Measurements from ENCODE around the gene AQP5. TPM values are rescaled to one million over a fixed set of nuclear protein-coding genes. Genes with fewer than 3 reads are reported as not detected.

Gene AQP5
- total and polyA plus RNA-seq, 3 experiments from 2014 or later, result not detected

DNA sequence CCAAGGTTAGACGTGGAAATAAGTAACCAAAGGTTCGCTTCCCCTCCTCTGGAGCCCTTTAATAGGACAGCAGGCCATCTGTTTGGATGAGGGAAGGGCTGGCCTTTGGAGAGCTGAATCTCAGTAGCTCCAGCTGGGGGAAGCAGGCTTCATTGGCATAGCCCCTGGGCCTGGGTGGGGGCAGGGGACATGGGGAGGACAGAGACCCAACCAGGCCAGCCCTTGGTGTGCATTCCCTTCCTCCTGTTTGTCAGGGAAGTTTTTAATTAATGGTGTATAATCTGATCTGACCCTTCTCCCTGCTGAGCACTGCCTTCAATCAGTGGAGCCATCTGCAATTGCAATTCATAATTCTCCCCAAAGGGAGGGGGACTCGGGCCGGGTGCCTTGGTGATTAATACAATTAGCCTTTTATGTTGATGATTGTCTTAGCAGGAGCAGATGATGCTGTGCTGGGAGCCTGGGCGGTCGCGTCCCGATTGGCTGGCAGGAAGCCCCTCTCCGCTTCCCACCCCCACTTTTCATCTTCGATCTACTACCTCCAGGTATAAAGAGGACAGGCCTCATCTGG lies 17.4 kb downstream of the AQP5 start:
- ChIA-PET CTCF (interaction anchor here (1.1 to 9.0 kb wide), 2 partner anchors 12 to 60 kb away, joined by 3 to 62 read pairs; no protein-coding TSS in a partner anchor), POLR2A (no interaction called here)
- Mint-ChIP-seq H3K4me3 (no peak overlapping the region), H3K4me1 (no peaks in the 10 kb centered on the region), H3K9me3 (no peaks in the 10 kb centered on the region), H3K27me3 (peaks cover 0 to 2% of the 10 kb centered on the region in 2 donors), H3K36me3 (no peaks in the 10 kb centered on the region), H3K27ac (peak overlapping the region in 1 of 8 donors; percentile 68)
- H3K27me3 ChIP-seq (ENCODE audit: insufficient read depth, low read length, poor library complexity, severe bottlenecking), result no peaks in the 10 kb centered on the region
- no peak overlapping the region for H3K27ac ChIP-seq (ENCODE audit: low read depth, low read length)
- DNase-seq, result no peak
- H3K36me3 ChIP-seq (ENCODE audit: insufficient read depth, low read length), result no peaks in the 10 kb centered on the region
- H3K4me1 ChIP-seq (ENCODE audit: insufficient read depth, low read length), result no peaks in the 10 kb centered on the region
- H3K9me3 ChIP-seq (ENCODE audit: low read length), result no peaks in the 10 kb centered on the region
- H3K4me3 ChIP-seq (ENCODE audit: low read length), result no peak overlapping the region

GRCh38 chr12:49979791-49980190 lies 18.1 kb downstream of the AQP5 start:
- H3K27ac Mint-ChIP-seq, result peak overlapping the region in 1 of 8 donors; percentile 47
- DNase-seq, result no peak
- peaks cover 0 to 2% of the 10 kb centered on the region in 2 donors for H3K27me3 Mint-ChIP-seq
- H3K4me1 Mint-ChIP-seq, result no peaks in the 10 kb centered on the region
- no peaks in the 10 kb centered on the region for H3K36me3 Mint-ChIP-seq
- Histone ChIP-seq H3K4me1 (ENCODE audit: insufficient read depth, low read length) (no peaks in the 10 kb centered on the region), H3K36me3 (ENCODE audit: insufficient read depth, low read length) (no peaks in the 10 kb centered on the region), H3K27ac (ENCODE audit: low read depth, low read length) (no peak overlapping the region), H3K9me3 (ENCODE audit: low read length) (no peaks in the 10 kb centered on the region), H3K27me3 (ENCODE audit: insufficient read depth, low read length, poor library complexity, severe bottlenecking) (no peaks in the 10 kb centered on the region), H3K4me3 (ENCODE audit: low read length) (no peak overlapping the region)
- no peak overlapping the region for H3K4me3 Mint-ChIP-seq
- POLR2A ChIA-PET, result no interaction called here
- CTCF ChIA-PET, result interaction anchor here (1.8 to 9.0 kb wide), 3 partner anchors 13 to 34 kb away, joined by 4 to 62 read pairs (median 10); no protein-coding TSS in a partner anchor
- no peaks in the 10 kb centered on the region for H3K9me3 Mint-ChIP-seq

DNA sequence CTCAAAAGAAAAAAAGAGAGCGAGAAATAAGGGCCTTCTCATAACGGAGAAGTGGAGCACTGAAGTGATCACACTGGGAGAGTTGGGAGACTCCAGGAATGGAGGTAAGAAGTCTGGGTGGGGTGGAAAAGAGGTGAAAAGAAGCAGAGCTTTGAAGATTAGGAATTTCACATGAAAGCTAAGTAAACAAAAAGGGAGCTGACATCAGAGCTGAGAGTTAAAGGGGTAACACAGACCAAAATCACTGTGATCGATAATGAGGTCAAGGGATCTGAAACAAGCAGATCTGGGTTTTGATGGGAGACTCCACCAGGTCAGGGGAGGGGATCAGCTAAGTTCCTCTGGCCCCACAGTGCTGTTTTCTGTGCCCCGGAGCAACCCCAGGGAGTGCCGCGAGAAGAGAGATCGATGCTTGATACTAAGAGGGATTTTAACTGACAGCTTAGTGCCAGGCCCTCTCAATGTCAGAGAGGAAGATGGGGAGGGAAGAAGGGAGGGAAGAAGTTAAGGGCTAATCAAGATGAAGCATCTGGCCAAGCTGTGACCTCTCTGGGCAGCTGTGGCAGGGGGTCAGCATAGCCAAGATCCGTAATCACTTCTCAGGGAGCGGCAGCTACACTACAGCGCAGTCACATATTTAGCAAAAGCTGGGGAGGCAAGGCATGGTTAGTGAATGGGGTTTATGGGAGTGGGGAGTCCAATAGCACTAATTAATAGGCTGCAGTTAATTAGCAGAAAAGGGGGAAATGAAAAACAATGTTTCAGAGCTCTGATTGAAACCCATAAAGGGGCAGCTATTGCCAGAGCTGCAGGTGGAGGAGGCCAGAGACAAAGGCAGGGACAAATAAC lies 19.1 kb downstream of the AQP5 start:
- no peak for DNase-seq
- peaks cover 0 to 2% of the 10 kb centered on the region in 2 donors for H3K27me3 Mint-ChIP-seq
- H3K36me3 Mint-ChIP-seq, result no peaks in the 10 kb centered on the region
- H3K9me3 ChIP-seq (ENCODE audit: low read length), result no peaks in the 10 kb centered on the region
- no peak overlapping the region for H3K27ac ChIP-seq (ENCODE audit: low read depth, low read length)
- H3K4me1 ChIP-seq (ENCODE audit: insufficient read depth, low read length), result no peaks in the 10 kb centered on the region
- H3K9me3 Mint-ChIP-seq, result no peaks in the 10 kb centered on the region
- H3K4me3 Mint-ChIP-seq, result no peak overlapping the region
- H3K27me3 ChIP-seq (ENCODE audit: insufficient read depth, low read length, poor library complexity, severe bottlenecking), result no peaks in the 10 kb centered on the region
- H3K4me3 ChIP-seq (ENCODE audit: low read length), result no peak overlapping the region
- no peak overlapping the region for H3K27ac Mint-ChIP-seq
- ChIA-PET CTCF (interaction anchor here (1.3 to 9.0 kb wide), 4 partner anchors 10 to 35 kb away, joined by 3 to 62 read pairs (median 7); no protein-coding TSS in a partner anchor), POLR2A (no interaction called here)
- no peaks in the 10 kb centered on the region for H3K4me1 Mint-ChIP-seq
- H3K36me3 ChIP-seq (ENCODE audit: insufficient read depth, low read length), result no peaks in the 10 kb centered on the region

DNA sequence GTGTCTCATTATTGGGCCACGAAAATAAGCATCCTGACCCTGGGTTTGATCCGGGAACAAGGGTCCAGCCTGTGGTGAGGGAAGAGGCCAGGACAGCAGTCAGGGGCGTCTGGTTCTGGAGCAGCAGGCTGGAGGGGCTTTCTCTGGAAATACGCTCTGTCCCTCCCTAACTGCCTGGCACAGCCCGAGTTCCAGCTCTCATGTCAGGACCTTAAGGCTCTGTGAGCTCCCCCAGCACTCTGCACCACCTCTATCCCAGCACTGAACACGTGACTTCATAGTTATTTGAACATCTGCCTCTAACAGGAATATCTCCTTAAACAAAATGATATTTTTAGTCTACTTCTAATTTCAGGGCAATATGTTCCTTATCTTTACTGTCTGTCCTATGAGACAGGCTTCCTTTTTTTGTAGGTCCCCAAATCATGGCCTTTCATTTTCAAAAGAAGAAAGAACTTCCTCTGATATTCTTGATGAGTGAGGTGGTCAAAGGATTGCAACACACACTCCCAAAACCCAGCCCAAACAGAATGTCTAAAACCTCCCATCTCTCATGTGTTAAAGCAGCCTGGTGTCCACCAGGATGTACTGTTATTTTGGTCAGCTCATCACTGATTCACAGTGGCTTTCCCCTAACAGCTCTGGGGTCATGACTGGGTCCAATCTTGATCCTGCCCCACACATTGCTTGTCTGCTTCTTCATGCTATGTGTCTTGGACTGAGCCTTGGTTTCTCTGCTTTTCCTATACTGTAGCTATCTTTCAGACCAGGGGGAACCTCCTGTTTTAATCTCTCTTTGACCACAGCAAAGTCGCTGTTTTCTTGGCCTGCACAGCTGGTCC lies 20.8 kb downstream of the AQP5 start:
- H3K27ac Mint-ChIP-seq, result peak overlapping the region in 1 of 8 donors; percentile 29
- no peaks in the 10 kb centered on the region for H3K4me1 Mint-ChIP-seq
- H3K36me3 ChIP-seq (ENCODE audit: insufficient read depth, low read length), result no peaks in the 10 kb centered on the region
- POLR2A ChIA-PET, result no interaction called here
- no peak overlapping the region for H3K4me3 Mint-ChIP-seq
- H3K27me3 Mint-ChIP-seq, result peaks cover 0 to 2% of the 10 kb centered on the region in 2 donors
- peaks cover 0 to 4% (median 0%) of the 10 kb centered on the region in 3 donors for H3K36me3 Mint-ChIP-seq
- no peak for DNase-seq
- no peak overlapping the region for H3K4me3 ChIP-seq (ENCODE audit: low read length)
- H3K4me1 ChIP-seq (ENCODE audit: insufficient read depth, low read length), result no peaks in the 10 kb centered on the region
- H3K27ac ChIP-seq (ENCODE audit: low read depth, low read length), result no peak overlapping the region
- no peaks in the 10 kb centered on the region for H3K9me3 ChIP-seq (ENCODE audit: low read length)
- CTCF ChIA-PET, result interaction anchor here (0.7 to 9.0 kb wide), 4 partner anchors 16 to 88 kb away, joined by 3 to 62 read pairs (median 6); no protein-coding TSS in a partner anchor
- H3K27me3 ChIP-seq (ENCODE audit: insufficient read depth, low read length, poor library complexity, severe bottlenecking), result no peaks in the 10 kb centered on the region
- no peaks in the 10 kb centered on the region for H3K9me3 Mint-ChIP-seq

DNA sequence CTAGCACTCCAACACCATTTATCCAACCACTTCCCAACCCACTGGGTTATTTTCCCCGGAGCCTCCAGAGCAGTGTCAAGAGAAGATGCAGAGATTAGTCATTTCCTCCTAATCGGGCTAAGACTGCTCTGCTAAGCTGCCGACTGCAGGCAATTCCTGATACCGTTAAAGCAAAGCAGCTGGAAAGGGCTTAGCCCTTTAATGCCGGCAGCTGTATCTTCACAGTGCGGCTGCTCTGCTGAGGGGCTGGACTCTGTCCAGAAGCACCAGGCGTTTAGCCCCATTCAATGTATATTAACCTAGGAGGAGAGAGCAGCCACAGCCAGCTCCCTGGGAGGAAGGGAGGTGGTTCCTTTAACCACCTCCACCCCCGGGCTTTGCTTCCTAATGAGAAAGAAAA lies 22.2 kb downstream of the AQP5 start:
- CTCF ChIA-PET, result interaction anchor here (9.0 kb wide), 1 partner anchor 17 kb away, joined by 62 read pairs; no protein-coding TSS in a partner anchor
- Histone ChIP-seq H3K27ac (ENCODE audit: low read depth, low read length) (no peak overlapping the region), H3K27me3 (ENCODE audit: insufficient read depth, low read length, poor library complexity, severe bottlenecking) (no peaks in the 10 kb centered on the region), H3K4me3 (ENCODE audit: low read length) (no peak overlapping the region), H3K9me3 (ENCODE audit: low read length) (no peaks in the 10 kb centered on the region), H3K36me3 (ENCODE audit: insufficient read depth, low read length) (no peaks in the 10 kb centered on the region), H3K4me1 (ENCODE audit: insufficient read depth, low read length) (no peaks in the 10 kb centered on the region)
- Mint-ChIP-seq H3K27ac (peak overlapping the region in 1 of 8 donors; percentile 13), H3K4me1 (no peaks in the 10 kb centered on the region), H3K9me3 (no peaks in the 10 kb centered on the region), H3K27me3 (no peaks in the 10 kb centered on the region), H3K36me3 (peaks cover 0 to 6% (median 4%) of the 10 kb centered on the region in 3 donors), H3K4me3 (no peak overlapping the region)
- POLR2A ChIA-PET, result no interaction called here
- DNase-seq, result no peak

- Mint-ChIP-seq H3K9me3 (no peaks in the 10 kb centered on the region), H3K27me3 (no peaks in the 10 kb centered on the region), H3K4me1 (no peaks in the 10 kb centered on the region), H3K27ac (peak overlapping the region in 1 of 8 donors; percentile 15), H3K4me3 (no peak overlapping the region), H3K36me3 (peaks cover 0 to 11% (median 6%) of the 10 kb centered on the region in 3 donors)
- ChIA-PET CTCF (interaction anchor here (1.5 to 9.0 kb wide), 3 partner anchors 18 to 54 kb away, joined by 3 to 62 read pairs (median 4); no protein-coding TSS in a partner anchor), POLR2A (no interaction called here)
- Histone ChIP-seq H3K9me3 (ENCODE audit: low read length) (no peaks in the 10 kb centered on the region), H3K27me3 (ENCODE audit: insufficient read depth, low read length, poor library complexity, severe bottlenecking) (no peaks in the 10 kb centered on the region), H3K4me1 (ENCODE audit: insufficient read depth, low read length) (no peaks in the 10 kb centered on the region), H3K27ac (ENCODE audit: low read depth, low read length) (no peak overlapping the region), H3K4me3 (ENCODE audit: low read length) (no peak overlapping the region), H3K36me3 (ENCODE audit: insufficient read depth, low read length) (peaks cover under 1% of the 10 kb centered on the region)
- DNase-seq, result no peak
Observed at GRCh38 chr12:49984476-49985359, 23.0 kb downstream of the AQP5 start.

DNA sequence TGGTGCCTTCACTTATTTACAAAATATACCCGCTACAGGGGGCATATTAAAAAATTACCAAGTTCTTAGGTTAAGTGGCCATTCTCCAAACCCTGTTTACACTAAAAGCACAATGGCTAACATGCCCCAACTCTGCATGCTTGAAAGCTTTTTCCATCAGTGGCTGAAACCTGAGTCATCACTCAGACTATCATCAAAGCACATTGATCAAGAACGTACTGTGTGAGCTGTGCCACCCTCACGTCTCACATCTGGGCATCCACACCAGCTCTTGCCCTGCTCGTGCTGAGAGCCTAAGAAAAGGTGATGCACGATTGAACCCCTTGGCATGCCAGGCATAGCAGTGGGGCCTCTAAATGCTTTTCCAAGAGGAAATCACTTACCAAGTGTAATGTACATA lies 24.3 kb downstream of the AQP5 start:
- Mint-ChIP-seq H3K4me3 (no peak overlapping the region), H3K27me3 (no peaks in the 10 kb centered on the region)
- peaks cover 8% of the 10 kb centered on the region for H3K36me3 ChIP-seq (ENCODE audit: insufficient read depth, low read length)

More for the DNA sequence above, 24.3 kb downstream of the AQP5 start:
- no peak overlapping the region for H3K27ac ChIP-seq (ENCODE audit: low read depth, low read length)
- Mint-ChIP-seq H3K9me3 (no peaks in the 10 kb centered on the region), H3K4me1 (no peaks in the 10 kb centered on the region), H3K36me3 (peaks cover 0 to 21% (median 16%) of the 10 kb centered on the region in 3 donors), H3K27ac (no peak overlapping the region)
- CTCF ChIA-PET, result interaction anchor here (1.5 to 9.0 kb wide), 3 partner anchors 19 to 53 kb away, joined by 3 to 62 read pairs (median 4); no protein-coding TSS in a partner anchor
- H3K27me3 ChIP-seq (ENCODE audit: insufficient read depth, low read length, poor library complexity, severe bottlenecking), result no peaks in the 10 kb centered on the region
- H3K4me3 ChIP-seq (ENCODE audit: low read length), result no peak overlapping the region
- no peak for DNase-seq
- no peaks in the 10 kb centered on the region for H3K9me3 ChIP-seq (ENCODE audit: low read length)
- POLR2A ChIA-PET, result no interaction called here
- no peaks in the 10 kb centered on the region for H3K4me1 ChIP-seq (ENCODE audit: insufficient read depth, low read length)
